ENCODE data around the gene ARHGAP4.

GRCh38 chrX:153931151-153931550 lies 5.1 kb upstream of the ARHGAP4 start:
- TF ChIP-seq EP300 (IDR thresholded peaks at IDR 0.05; ENCODE audit: borderline replicate concordance) (no peak), REST (IDR thresholded peaks at IDR 0.05; ENCODE audit: low read depth) (no peak), CREB1 (IDR thresholded peaks at IDR 0.05; ENCODE audit: low read depth) (no peak), MAX (IDR thresholded peaks at IDR 0.05) (no peak), CEBPB (IDR thresholded peaks at IDR 0.05) (no peak), NFIC (IDR thresholded peaks at IDR 0.05) (no peak), TEAD4 (IDR thresholded peaks at IDR 0.05) (no peak), RAD21 (IDR thresholded peaks at IDR 0.05; ENCODE audit: low read depth) (no peak), YY1 (IDR thresholded peaks at IDR 0.05; ENCODE audit: low read depth) (no peak)
